Tibial nerve (tissue), 4 donors: Measurements from ENCODE around the gene FMN1. TPM values are rescaled to one million over a fixed set of nuclear protein-coding genes. Genes with fewer than 3 reads are reported as not detected.

Experiments used
- DNase-seq, 2 donors: peaks; one replicate each; pipeline ENCODE4 v3.0.0-alpha.2; 2019; ENCODE audit warnings: low spot score in 2 of 2
- H3K27ac ChIP-seq, 4 donors: fragments of 200-600 bp; sonication (generic) in 3 of 4; one replicate each; pipeline ENCODE4 v1.5.1; 2017 to 2019; ENCODE audit warnings: mild to moderate bottlenecking in 1 of 4
- H3K27me3 ChIP-seq, 2 donors: fragments of 200-600 bp; sonication (generic) in 1 of 2; one replicate each; pipeline versions ENCODE4 v1.5.1 to v1.6.0; 2017 to 2019
- H3K36me3 ChIP-seq, 3 donors: fragments of 200-600 bp; sonication (generic); one replicate each; pipeline ENCODE4 v1.5.1; 2018 to 2019
- H3K4me1 ChIP-seq, 4 donors: fragments of 200-600 bp; sonication (generic) in 3 of 4; one replicate each; pipeline ENCODE4 v1.5.1; 2017 to 2019
- H3K4me3 ChIP-seq, 4 donors: fragments of 200-600 bp; sonication (generic) in 3 of 4; one replicate each; pipeline ENCODE4 v1.5.1; 2017 to 2019; ENCODE audit warnings: mild to moderate bottlenecking in 1 of 4, moderate library complexity in 1 of 4
- H3K9me3 ChIP-seq, 4 donors: fragments of 200-600 bp; sonication (generic) in 3 of 4; one replicate each; pipeline ENCODE4 v1.5.1; 2017 to 2019
- EP300 ChIP-seq, 2 donors: sonication (generic); formaldehyde crosslinking; IDR thresholded peaks; one replicate each; pipeline ENCODE4 v1.6.1; 2017; ENCODE audit warnings: antibody characterized with exemption in 2 of 2, mild to moderate bottlenecking in 1 of 2
- POLR2A ChIP-seq, 2 donors: fragments of 450-650 bp; IDR thresholded peaks; one replicate each; pipeline ENCODE4 v1.6.1; 2017; ENCODE audit warnings: antibody characterized with exemption in 2 of 2, mild to moderate bottlenecking in 2 of 2, moderate library complexity in 2 of 2
- WGBS, 2 donors: methylation state at CpG; one replicate each; pipeline ENCODE4 v1.1.5; 2018; 5-methylcytosine and 5-hydroxymethylcytosine counted together
- total RNA-seq, 4 donors: library from RNA; depleted of rRNA; stranded (reverse); fragments of >200 nt; gene quantifications; one replicate each; pipeline ENCODE4 v1.1.0, GENCODE V29; 2016
- TF ChIP-seq, protein P1 (sequence below), 5 experiments: fragments of 200-600 bp in 3 of 5; fragments of 450-650 bp in 2 of 5; sonication (generic) in 3 of 5; IDR thresholded peaks; one replicate each; pipeline ENCODE4 v1.5.1; 2016 to 2019; ENCODE audit warnings: antibody characterized with exemption in 5 of 5, mild to moderate bottlenecking in 3 of 5, moderate library complexity in 2 of 5

FMN1 gene
- total RNA-seq, 4 donors from 2014 or later, result 15.1 to 62.1 (median 20.7) TPM

DNA sequence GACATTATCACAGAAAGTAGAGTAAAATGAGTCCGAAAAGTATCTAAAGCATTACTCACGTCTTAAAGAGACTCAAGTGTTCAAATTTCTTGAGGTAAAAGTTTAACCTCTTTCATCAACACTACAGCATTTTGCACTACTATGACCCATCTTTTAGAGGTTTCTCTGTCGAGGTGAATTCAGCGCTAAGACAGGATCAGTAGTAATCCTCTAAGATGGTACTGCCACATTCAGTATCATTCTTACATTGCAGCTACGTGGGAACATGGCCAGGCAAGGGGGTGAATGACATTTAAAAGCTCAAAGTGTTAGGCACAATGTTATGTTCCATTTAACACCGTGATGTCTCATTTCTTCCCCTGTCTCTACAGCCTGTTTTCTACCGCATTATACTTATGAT is 210.8 kb downstream of the FMN1 start:
- H3K27ac ChIP-seq, result no peak overlapping the region
- TF ChIP-seq POLR2A (IDR thresholded peaks at IDR 0.05) (no peak), EP300 (IDR thresholded peaks at IDR 0.05) (no peak)
- TF ChIP-seq, protein P1, sequence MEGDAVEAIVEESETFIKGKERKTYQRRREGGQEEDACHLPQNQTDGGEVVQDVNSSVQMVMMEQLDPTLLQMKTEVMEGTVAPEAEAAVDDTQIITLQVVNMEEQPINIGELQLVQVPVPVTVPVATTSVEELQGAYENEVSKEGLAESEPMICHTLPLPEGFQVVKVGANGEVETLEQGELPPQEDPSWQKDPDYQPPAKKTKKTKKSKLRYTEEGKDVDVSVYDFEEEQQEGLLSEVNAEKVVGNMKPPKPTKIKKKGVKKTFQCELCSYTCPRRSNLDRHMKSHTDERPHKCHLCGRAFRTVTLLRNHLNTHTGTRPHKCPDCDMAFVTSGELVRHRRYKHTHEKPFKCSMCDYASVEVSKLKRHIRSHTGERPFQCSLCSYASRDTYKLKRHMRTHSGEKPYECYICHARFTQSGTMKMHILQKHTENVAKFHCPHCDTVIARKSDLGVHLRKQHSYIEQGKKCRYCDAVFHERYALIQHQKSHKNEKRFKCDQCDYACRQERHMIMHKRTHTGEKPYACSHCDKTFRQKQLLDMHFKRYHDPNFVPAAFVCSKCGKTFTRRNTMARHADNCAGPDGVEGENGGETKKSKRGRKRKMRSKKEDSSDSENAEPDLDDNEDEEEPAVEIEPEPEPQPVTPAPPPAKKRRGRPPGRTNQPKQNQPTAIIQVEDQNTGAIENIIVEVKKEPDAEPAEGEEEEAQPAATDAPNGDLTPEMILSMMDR (IDR thresholded peaks at IDR 0.05), result no peak
- no peaks in the 10 kb centered on the region for H3K4me1 ChIP-seq
- no peak for DNase-seq
- no peaks in the 10 kb centered on the region for H3K27me3 ChIP-seq
- WGBS, 2 donors, result 81 to 82% methylated on average over 7 of the region's 7 CpGs
- H3K36me3 ChIP-seq, result no peaks in the 10 kb centered on the region
- H3K9me3 ChIP-seq, result no peaks in the 10 kb centered on the region
- no peak overlapping the region for H3K4me3 ChIP-seq

DNA sequence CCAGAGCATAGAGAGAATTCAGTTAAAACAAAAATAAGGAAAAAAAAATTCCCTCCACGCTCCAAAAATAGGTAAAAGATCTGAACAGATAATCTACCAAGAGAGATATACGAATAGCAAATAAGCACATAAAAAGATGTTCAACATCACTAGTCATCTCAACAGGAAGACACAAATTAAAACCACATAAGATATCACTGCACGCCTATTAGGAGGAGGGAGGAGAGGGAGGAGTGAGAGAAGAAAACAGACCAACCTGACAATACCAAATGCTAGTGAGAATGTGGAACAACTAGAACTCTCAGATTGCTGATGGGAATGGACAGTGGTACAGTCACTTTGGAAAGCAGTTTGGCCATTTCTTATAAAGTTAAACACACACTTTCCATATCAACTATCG is 212.5 kb downstream of the FMN1 start:
- H3K27me3 ChIP-seq, result no peaks in the 10 kb centered on the region
- no peak for DNase-seq
- H3K4me3 ChIP-seq, result no peak overlapping the region
- no peaks in the 10 kb centered on the region for H3K4me1 ChIP-seq
- H3K27ac ChIP-seq, result no peak overlapping the region
- TF ChIP-seq EP300 (IDR thresholded peaks at IDR 0.05) (no peak), POLR2A (IDR thresholded peaks at IDR 0.05) (no peak)
- TF ChIP-seq, protein P1 (IDR thresholded peaks at IDR 0.05), result no peak
- H3K36me3 ChIP-seq, result no peaks in the 10 kb centered on the region
- no peaks in the 10 kb centered on the region for H3K9me3 ChIP-seq
- 89% methylated on average over 4 of the region's 4 CpGs for WGBS, 2 donors

DNA sequence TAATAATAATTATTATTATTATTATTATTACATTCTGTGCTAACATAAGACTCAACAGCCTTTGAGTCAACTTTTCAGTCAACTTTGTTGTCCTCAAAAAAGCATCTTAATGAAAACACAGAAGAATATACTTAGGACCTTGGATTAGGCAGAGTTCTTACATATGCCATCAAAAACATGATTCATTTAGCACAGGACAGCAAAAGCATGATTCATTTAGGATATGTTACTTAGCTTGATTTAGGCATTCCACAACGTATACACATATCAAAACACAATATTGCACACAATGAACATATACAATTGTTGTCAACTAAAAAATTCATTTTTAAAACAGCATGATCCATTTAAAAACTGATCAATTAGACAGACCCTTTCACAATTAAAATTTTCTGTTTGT is 213.0 kb downstream of the FMN1 start:
- TF ChIP-seq, protein P1 (IDR thresholded peaks at IDR 0.05), result no peak
- TF ChIP-seq EP300 (IDR thresholded peaks at IDR 0.05), result no peak
- TF ChIP-seq POLR2A (IDR thresholded peaks at IDR 0.05), result no peak
- Histone ChIP-seq H3K27me3 (no peaks in the 10 kb centered on the region), H3K36me3 (no peaks in the 10 kb centered on the region), H3K4me1 (no peaks in the 10 kb centered on the region), H3K27ac (no peak overlapping the region), H3K9me3 (no peaks in the 10 kb centered on the region), H3K4me3 (no peak overlapping the region)
- 68 to 73% methylated on average over 1 of the region's 1 CpG for WGBS, 2 donors
- DNase-seq, result no peak

DNA sequence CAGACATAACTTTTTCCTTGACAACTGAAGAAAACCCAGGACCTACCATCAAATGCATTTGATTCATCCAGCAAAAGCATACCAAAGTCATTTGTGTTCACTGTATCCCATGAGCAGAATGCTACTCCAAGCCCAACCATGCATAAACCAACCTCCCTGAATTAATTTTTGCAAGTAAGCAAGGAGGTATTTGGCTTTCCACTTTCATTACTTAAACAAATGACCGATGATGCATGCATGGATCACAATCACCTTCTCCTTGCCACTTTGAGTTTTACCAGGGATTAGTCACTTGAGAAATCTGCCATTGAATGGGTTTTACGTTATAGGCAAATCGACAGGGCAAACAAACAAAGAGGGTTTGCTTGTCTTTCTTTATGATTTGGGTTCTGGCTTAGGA is 214.8 kb downstream of the FMN1 start:
- no peak overlapping the region for H3K4me3 ChIP-seq
- no peaks in the 10 kb centered on the region for H3K36me3 ChIP-seq
- H3K4me1 ChIP-seq, result no peaks in the 10 kb centered on the region
- 73 to 81% methylated on average over 3 of the region's 3 CpGs for WGBS, 2 donors
- H3K27me3 ChIP-seq, result no peaks in the 10 kb centered on the region
- H3K27ac ChIP-seq, result no peak overlapping the region
- no peaks in the 10 kb centered on the region for H3K9me3 ChIP-seq
- TF ChIP-seq EP300 (IDR thresholded peaks at IDR 0.05), result no peak
- TF ChIP-seq, protein P1 (IDR thresholded peaks at IDR 0.05), result no peak
- TF ChIP-seq POLR2A (IDR thresholded peaks at IDR 0.05), result no peak
- DNase-seq, result no peak

DNA sequence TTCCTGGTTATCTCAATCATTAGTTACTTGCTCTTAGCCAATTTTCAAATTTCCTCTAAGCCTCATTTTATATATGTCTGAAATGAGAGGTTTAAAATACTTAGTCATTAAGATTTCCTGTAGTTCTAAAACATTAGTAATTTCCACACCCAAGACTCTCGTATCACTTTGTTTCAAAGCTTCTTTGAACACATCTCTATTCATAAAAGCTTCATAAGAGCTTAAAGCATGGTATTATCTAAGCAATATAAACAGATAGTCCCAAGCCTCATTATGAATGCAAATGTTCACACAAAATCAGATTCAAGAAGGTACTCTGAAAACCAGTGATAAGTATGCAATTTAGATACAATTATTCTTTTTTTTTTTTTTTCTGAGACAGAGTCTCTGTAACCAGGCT is 217.0 kb downstream of the FMN1 start:
- H3K4me3 ChIP-seq, result no peak overlapping the region
- H3K27ac ChIP-seq, result no peak overlapping the region
- 56 to 60% methylated on average over 1 of the region's 1 CpG for WGBS, 2 donors
- H3K4me1 ChIP-seq, result no peaks in the 10 kb centered on the region
- H3K9me3 ChIP-seq, result no peaks in the 10 kb centered on the region
- TF ChIP-seq, protein P1 (IDR thresholded peaks at IDR 0.05), result no peak
- TF ChIP-seq EP300 (IDR thresholded peaks at IDR 0.05), result no peak
- TF ChIP-seq POLR2A (IDR thresholded peaks at IDR 0.05), result no peak
- no peaks in the 10 kb centered on the region for H3K36me3 ChIP-seq
- no peak for DNase-seq
- H3K27me3 ChIP-seq, result no peaks in the 10 kb centered on the region
